Measurements from ENCODE around the gene GATA5.

- TF ChIP-seq CTCF (conservative IDR thresholded peaks at IDR 0.05 in 1 of 2, IDR thresholded peaks at IDR 0.05 in 1 of 2; ENCODE audit: extremely low read depth in 1 of 2, insufficient read depth in 1 of 2, low read depth in 1 of 2, low read length in 2 of 2) (no peak), EZH2 (IDR thresholded peaks at IDR 0.05; ENCODE audit: borderline replicate concordance, low read length) (no peak)
Observed at GRCh38 chr20:62485062-62485700, 9.4 kb upstream of the GATA5 start.
